ENCODE measurements around the gene HAND1.
"Not testable (repeated sequence)": the region's sequence is repeated elsewhere in the genome, so short reads cannot be mapped to it uniquely, and the experiment has no call there.

HAND1 gene

DNA sequence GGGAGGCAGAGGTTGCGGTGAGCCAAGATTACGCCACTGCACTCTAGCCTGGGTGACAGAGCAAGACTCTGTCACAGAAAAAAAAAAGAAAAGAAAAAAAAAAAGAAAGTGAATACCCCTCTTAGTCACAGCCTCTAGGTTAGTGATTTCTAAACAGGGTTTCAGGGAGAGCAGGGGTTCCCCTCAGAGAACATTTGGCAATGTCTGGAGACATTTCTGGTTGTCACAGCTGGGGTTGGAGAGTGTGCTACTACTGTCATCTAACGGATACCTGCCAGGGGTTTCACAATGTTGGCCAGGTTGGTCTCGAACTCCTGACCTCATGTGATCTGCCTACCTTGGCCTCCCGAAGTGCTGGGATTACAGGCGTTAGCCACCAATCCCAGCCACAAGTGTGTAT lies 37.5 kb upstream of the HAND1 start:
- H3K36me3 ChIP-seq (ENCODE audit: insufficient read depth, low read length); H3K9me3 ChIP-seq (ENCODE audit: control insufficient read depth, insufficient read depth, low read length); H3K9ac ChIP-seq (ENCODE audit: low read depth, low read length); H3K4me1 ChIP-seq (ENCODE audit: insufficient read depth, low read length): not testable (repeated sequence)

DNA sequence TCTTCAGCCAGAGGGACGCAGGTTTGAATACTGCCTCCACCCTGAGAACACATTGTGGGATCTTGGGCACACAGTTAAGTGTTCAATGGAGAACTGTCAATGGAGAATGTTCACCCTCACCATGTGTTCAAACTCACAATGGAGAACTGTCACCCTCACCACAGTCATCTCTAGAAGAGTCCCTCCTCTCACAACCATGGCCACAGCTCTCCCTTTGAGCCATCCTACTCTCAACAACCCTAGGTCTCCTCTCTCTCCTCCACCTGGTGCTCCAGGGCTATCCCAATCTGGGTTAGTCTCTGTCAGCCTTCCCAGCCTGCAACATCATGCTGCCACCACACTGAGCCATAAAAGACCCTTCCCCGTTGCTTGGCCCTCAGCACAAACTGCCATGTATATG lies 36.3 kb upstream of the HAND1 start:
- Histone ChIP-seq H3K4me1 (ENCODE audit: insufficient read depth, low read length) (no peaks in the 10 kb centered on the region), H3K36me3 (ENCODE audit: insufficient read depth, low read length) (no peaks in the 10 kb centered on the region)

DNA sequence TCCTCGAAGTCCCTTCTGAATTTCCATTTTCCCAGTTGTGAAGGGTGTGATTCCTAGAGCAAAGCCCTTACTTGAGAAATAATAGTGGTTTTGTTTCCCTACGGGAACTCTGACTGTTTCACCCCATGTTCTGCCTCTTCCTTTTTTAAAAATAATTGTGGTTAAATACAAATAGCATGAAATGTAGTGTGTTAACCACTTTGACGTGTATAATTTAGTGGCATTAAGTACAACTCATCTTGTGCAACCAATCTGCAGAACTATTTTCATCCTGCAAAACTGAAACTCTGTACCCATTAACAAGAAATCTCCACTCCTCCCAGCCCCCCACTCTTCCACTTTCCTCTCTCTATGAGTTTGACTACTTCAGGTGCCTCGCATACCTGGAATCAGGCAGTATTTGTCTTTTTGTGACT lies 35.6 kb upstream of the HAND1 start:
- H3K9ac ChIP-seq (ENCODE audit: low read depth, low read length), result no peak overlapping the region
- H3K36me3 ChIP-seq (ENCODE audit: insufficient read depth, low read length), result no peaks in the 10 kb centered on the region
- H3K9me3 ChIP-seq (ENCODE audit: control insufficient read depth, insufficient read depth, low read length), result no peaks in the 10 kb centered on the region
- H3K4me1 ChIP-seq (ENCODE audit: insufficient read depth, low read length), result no peaks in the 10 kb centered on the region

More for the DNA sequence above, 36.3 kb upstream of the HAND1 start:
- Histone ChIP-seq H3K9ac (ENCODE audit: low read depth, low read length) (no peak overlapping the region), H3K9me3 (ENCODE audit: control insufficient read depth, insufficient read depth, low read length) (no peaks in the 10 kb centered on the region)

DNA sequence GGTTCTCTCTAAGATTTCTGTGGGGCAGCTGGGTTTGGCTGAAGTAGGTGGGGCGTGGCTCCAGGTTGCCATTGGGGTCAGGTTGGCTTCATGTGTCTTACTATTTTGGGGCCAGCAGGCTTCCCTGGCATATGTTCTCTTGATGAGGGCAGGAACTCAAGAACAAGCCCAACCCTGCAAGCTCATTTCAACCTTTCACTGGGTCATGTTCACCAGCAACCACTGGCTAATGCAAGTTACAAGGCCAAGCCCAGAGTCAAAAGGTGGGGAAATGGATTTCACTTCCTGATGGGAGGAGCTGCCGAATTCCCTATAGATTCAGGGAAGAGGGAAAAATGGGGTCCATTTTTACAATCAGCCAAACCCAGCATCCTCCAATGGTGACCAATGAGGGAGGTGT lies 34.0 kb upstream of the HAND1 start:
- no peaks in the 10 kb centered on the region for H3K36me3 ChIP-seq (ENCODE audit: insufficient read depth, low read length)
- no peak overlapping the region for H3K9ac ChIP-seq (ENCODE audit: low read depth, low read length)
- no peaks in the 10 kb centered on the region for H3K4me1 ChIP-seq (ENCODE audit: insufficient read depth, low read length)
- H3K9me3 ChIP-seq (ENCODE audit: control insufficient read depth, insufficient read depth, low read length), result no peaks in the 10 kb centered on the region

DNA sequence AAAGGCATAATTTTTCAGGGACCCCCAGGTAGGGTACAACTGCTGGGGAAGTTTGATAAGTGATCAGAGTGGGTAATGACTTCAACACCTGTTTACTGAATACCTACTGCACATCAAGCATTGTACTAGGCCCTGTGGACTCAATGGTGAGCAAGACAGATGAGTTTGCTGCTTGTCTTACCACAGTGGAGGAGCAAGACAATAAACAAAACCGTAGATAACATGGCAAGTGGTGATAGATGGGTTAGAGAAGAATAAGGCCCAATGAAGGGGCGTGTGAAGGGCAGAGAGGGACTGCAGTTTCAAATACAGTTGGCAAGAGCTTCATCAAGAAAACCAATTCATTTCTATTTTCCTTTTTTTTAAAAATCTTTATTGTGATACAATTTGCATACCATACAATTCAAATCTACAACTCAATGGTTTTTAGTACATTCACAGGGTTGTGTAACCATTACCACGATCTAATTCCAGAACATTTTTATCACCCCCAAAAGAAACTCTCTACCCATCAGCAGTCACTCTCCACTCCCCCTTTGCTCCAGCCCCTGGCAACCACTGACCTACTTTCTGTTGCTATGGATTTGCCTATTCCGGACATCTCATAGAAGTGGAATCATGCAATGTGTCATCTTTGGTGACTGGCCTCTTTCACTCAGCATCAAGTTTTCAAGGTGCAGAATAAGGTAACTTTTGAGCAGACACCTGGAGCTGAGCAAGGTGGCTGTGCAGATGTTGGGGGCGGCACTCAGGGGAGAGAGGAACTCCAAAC lies 31.9 kb upstream of the HAND1 start:
- Histone ChIP-seq H3K36me3 (ENCODE audit: insufficient read depth, low read length) (no peaks in the 10 kb centered on the region), H3K9me3 (ENCODE audit: control insufficient read depth, insufficient read depth, low read length) (no peaks in the 10 kb centered on the region), H3K9ac (ENCODE audit: low read depth, low read length) (no peak overlapping the region), H3K4me1 (ENCODE audit: insufficient read depth, low read length) (no peaks in the 10 kb centered on the region)

DNA sequence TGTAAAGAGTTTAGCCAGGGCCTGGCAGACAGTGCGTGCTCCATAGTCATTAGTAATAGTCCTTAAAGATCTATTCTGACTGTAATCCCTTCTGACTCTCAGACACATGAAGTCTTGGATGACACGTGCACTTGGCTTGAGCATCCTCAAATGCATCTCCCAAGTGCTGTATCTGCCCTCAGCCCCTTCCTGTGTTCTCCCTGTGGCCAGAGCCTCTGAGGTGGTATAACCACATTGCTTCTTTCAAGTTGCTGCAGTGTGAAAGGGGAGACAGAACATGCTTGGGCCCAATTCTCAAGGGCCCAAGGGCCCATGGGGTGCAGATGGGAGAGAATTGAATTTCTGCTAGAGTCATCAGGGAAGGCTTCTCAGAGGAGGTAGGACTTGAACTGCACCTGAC lies 30.1 kb upstream of the HAND1 start:
- no peak overlapping the region for H3K9ac ChIP-seq (ENCODE audit: low read depth, low read length)
- H3K4me1 ChIP-seq (ENCODE audit: insufficient read depth, low read length), result no peaks in the 10 kb centered on the region

DNA sequence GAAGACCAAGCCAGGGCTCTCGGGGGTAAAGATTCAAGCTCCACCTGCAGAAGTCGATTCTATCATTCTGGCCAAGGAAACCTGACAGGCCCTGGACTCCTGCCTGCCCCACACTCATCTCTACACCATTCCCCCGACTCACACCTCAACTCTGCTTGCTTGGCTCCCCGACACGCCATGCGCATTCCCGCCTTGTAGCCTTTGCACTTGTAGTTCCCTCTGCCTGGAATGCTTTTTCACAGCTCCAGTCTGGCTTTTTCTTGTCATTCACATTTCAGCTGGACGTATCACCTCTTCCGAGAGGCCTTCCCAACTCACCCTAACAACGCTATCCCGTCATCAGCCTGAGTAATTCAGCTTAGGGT lies 28.7 kb upstream of the HAND1 start:
- no peaks in the 10 kb centered on the region for H3K36me3 ChIP-seq (ENCODE audit: insufficient read depth, low read length)

More for the DNA sequence above, 30.1 kb upstream of the HAND1 start:
- no peaks in the 10 kb centered on the region for H3K9me3 ChIP-seq (ENCODE audit: control insufficient read depth, insufficient read depth, low read length)
- H3K36me3 ChIP-seq (ENCODE audit: insufficient read depth, low read length), result no peaks in the 10 kb centered on the region

DNA sequence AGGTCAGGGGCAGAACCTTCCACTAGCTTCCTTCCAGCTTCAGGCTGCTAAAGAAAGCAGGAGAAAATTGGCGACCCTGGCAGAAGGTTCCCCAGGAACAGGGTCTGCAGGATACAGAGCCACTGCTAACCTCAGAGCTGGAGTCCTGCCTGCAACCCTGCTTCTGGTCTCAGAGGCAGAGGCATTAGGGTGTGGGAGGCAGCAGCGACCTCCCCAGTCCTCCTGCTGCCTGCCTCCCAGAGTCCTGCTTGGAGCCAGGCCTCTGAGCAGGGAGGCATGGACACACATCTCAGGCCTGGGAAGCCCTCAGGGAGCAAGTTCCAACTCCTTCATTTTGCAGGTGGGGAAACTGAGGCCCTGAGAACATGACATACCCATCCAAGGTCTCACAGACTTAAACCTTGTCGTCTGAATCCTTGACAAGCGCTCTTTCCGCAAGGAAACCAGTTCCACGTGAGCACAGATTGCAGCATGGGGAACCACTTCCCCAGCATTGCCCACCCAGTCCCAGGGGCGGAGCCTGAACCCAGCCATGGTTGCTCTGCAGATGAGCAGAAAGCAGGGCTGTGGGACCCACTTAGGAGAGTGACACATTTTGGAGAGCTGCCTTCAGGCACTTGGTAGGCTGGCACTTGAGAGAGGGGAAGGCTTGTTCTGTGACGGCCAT lies 28.2 kb upstream of the HAND1 start:
- Histone ChIP-seq H3K4me1 (ENCODE audit: insufficient read depth, low read length) (no peaks in the 10 kb centered on the region), H3K9ac (ENCODE audit: low read depth, low read length) (no peak overlapping the region), H3K9me3 (ENCODE audit: control insufficient read depth, insufficient read depth, low read length) (no peaks in the 10 kb centered on the region), H3K36me3 (ENCODE audit: insufficient read depth, low read length) (no peaks in the 10 kb centered on the region)

More for the DNA sequence above, 28.7 kb upstream of the HAND1 start:
- Histone ChIP-seq H3K4me1 (ENCODE audit: insufficient read depth, low read length) (no peaks in the 10 kb centered on the region), H3K9ac (ENCODE audit: low read depth, low read length) (no peak overlapping the region), H3K9me3 (ENCODE audit: control insufficient read depth, insufficient read depth, low read length) (no peaks in the 10 kb centered on the region)

DNA sequence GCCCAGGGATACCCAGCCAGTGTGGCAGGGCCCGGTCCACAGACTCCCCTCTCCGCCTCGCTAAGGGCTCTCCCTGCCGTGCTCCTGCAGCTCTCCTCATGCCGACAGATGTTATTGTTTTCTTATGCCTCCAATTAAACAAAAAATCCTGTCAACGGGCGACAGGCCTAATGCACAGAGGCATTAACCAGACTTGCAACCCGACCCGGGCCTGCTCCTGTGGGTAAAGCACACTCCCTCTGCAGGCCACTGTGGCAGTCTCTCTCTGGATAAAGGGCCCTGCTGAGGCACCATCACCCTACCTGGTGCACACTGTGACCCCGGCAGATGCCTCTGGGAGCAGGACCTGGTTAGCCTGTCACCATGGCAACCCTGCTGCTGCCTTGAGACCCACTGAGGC lies 27.5 kb upstream of the HAND1 start:
- Histone ChIP-seq H3K9me3 (ENCODE audit: control insufficient read depth, insufficient read depth, low read length) (no peaks in the 10 kb centered on the region), H3K4me1 (ENCODE audit: insufficient read depth, low read length) (no peaks in the 10 kb centered on the region), H3K36me3 (ENCODE audit: insufficient read depth, low read length) (no peaks in the 10 kb centered on the region), H3K9ac (ENCODE audit: low read depth, low read length) (no peak overlapping the region)

DNA sequence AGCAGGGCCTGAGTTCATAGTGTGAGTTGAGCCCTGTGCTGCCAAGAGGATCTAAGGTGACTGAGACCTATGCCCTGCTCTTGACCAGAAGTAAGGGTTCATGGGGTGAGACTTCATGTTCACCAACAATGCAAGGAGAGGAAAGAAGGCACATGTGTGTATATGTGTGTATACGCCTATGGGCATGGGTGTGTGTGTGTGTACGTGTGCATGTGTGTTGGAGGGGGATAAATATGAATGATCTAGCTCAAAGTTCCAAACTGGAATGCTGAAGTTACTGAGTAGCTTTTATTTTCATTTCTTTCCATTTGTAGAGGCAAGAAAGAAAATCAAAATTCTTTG lies 25.6 kb upstream of the HAND1 start:
- no peaks in the 10 kb centered on the region for H3K9me3 ChIP-seq (ENCODE audit: control insufficient read depth, insufficient read depth, low read length)
- no peak overlapping the region for H3K9ac ChIP-seq (ENCODE audit: low read depth, low read length)
- H3K4me1 ChIP-seq (ENCODE audit: insufficient read depth, low read length), result no peaks in the 10 kb centered on the region
- H3K36me3 ChIP-seq (ENCODE audit: insufficient read depth, low read length), result no peaks in the 10 kb centered on the region

DNA sequence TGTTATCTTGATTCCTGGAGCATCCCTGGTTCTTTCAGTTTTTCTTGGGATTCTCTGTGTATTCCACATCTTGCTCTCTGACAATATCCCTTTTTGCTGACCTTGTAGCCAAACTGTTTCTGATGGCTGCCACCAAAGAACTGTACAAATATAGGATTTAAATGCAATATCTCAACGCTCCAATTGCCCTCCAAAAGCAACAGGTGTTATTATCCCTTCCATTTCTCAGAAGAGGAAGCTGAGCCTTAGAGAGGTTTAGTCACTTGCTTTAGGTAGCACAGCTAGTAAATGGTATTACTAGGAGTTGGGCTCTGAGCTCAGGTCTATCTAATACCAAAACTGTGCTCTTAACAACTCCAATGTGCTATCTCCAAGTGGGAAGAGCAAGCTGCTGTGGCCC lies 24.2 kb upstream of the HAND1 start:
- no peak overlapping the region for H3K9ac ChIP-seq (ENCODE audit: low read depth, low read length)
- no peaks in the 10 kb centered on the region for H3K9me3 ChIP-seq (ENCODE audit: control insufficient read depth, insufficient read depth, low read length)
- no peaks in the 10 kb centered on the region for H3K4me1 ChIP-seq (ENCODE audit: insufficient read depth, low read length)
- H3K36me3 ChIP-seq (ENCODE audit: insufficient read depth, low read length), result no peaks in the 10 kb centered on the region

DNA sequence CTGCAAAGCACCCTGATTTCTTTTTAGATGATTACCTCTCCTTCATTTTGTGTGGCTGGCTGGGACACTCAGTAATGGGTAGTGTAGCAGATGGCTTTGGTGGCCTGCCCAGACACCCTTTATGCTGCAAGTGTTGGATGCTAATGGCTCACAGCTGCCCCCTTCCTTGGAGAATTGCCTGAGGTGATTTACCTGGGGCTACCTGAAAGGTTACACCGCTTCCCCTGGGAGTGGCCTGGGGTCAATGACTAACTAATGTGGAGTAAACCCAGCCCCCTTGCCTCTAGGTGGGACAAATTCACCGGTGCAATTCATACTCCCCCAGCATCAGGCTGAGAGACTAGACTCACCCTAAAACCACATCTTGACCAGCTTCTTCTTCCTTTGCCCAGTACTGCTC lies 23.5 kb upstream of the HAND1 start:
- Histone ChIP-seq H3K36me3 (ENCODE audit: insufficient read depth, low read length) (no peaks in the 10 kb centered on the region), H3K9me3 (ENCODE audit: control insufficient read depth, insufficient read depth, low read length) (no peaks in the 10 kb centered on the region), H3K4me1 (ENCODE audit: insufficient read depth, low read length) (no peaks in the 10 kb centered on the region), H3K9ac (ENCODE audit: low read depth, low read length) (no peak overlapping the region)

DNA sequence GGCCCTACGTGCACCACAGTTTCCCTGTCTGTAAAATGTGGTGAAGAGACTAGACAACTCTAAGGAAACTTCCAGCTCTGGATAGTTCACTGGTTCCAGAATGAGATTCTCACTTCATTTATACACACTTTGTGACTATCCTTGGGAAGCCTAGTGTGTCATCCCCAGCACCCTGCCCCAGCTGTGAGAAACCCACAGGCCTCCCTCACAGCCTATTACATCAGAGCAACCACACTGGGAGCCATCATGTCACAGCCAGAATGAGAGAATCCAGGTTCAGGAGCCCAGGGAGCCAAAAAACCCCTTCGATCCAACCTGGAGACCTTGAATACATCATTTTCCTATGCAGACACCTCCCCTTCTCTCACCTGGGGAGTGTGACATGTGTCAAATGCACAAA lies 21.0 kb upstream of the HAND1 start:
- no peaks in the 10 kb centered on the region for H3K9me3 ChIP-seq (ENCODE audit: control insufficient read depth, insufficient read depth, low read length)
- H3K36me3 ChIP-seq (ENCODE audit: insufficient read depth, low read length), result no peaks in the 10 kb centered on the region
- no peak overlapping the region for H3K9ac ChIP-seq (ENCODE audit: low read depth, low read length)
- H3K4me1 ChIP-seq (ENCODE audit: insufficient read depth, low read length), result no peaks in the 10 kb centered on the region

DNA sequence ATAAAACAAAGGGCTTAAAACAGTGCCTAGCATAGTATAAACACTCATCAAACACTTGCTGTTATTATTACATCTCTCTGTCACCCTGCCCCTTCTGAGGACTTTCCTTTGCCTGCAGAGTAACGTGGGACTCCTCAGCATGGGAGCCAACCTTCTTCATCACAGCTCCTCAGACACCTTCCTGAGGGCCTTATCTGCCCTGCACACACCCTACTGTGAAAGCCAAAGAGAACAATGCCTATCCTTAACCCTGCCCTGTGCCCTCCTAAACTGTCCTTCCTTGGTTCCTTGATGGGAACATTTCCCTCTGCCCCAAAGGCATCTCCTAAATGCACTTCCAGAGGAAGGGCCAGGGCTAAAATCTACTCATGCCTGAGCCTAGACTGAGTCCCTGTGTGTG lies 20.6 kb upstream of the HAND1 start:
- no peaks in the 10 kb centered on the region for H3K9me3 ChIP-seq (ENCODE audit: control insufficient read depth, insufficient read depth, low read length)
- no peaks in the 10 kb centered on the region for H3K4me1 ChIP-seq (ENCODE audit: insufficient read depth, low read length)
- H3K36me3 ChIP-seq (ENCODE audit: insufficient read depth, low read length), result no peaks in the 10 kb centered on the region
- H3K9ac ChIP-seq (ENCODE audit: low read depth, low read length), result no peak overlapping the region

DNA sequence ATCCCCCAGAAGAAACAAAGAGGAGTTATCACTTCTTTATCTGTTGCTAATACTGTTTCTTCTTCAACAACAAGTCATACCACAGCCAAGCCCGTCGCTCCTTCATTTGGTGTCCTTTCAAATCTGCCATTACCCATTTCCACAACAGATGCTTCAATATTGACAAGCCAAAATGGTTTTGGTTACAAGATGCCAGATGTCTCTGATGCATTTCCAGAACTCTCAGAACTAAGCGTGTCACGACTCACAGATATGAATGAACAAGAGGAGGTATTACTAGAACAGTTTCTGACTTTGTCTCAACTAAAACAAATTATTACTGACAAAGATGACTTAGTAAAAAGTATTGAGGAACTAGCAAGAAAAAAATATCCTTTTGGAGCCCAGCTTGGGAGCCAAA lies 16.0 kb upstream of the HAND1 start:
- H3K9me3 ChIP-seq (ENCODE audit: control insufficient read depth, insufficient read depth, low read length), result no peaks in the 10 kb centered on the region

More for the DNA sequence above, 16.0 kb upstream of the HAND1 start:
- no peak overlapping the region for H3K9ac ChIP-seq (ENCODE audit: low read depth, low read length)
- no peaks in the 10 kb centered on the region for H3K36me3 ChIP-seq (ENCODE audit: insufficient read depth, low read length)
- H3K4me1 ChIP-seq (ENCODE audit: insufficient read depth, low read length), result no peaks in the 10 kb centered on the region
